Left lung (tissue), 10 donors: ENCODE measurements around the gene PLEKHD1. TPM values are rescaled to one million over a fixed set of nuclear protein-coding genes. Genes with fewer than 3 reads are reported as not detected.

Experiments
- ATAC-seq: fragments of 200-7000 bp; cut with Tn5 transposase; one replicate; pipeline ENCODE4 v1.9.1; 2020; ENCODE audit warnings: moderate library complexity
- DNase-seq, 4 donors: peaks; one replicate each; pipeline ENCODE4 v3.0.0-alpha.2; 2013 to 2020
- H3K27ac ChIP-seq, 2 donors: fragments of 200-600 bp; sonication (generic) in 1 of 2; one replicate each; pipeline versions ENCODE4 v1.5.0 to v1.8.0; 2020 to 2021
- H3K27me3 ChIP-seq, 2 donors: fragments of 200-600 bp; sonication (generic) in 1 of 2; one replicate each; pipeline versions ENCODE4 v1.5.0 to v1.8.0; 2020 to 2021
- H3K36me3 ChIP-seq, 2 donors: fragments of 200-600 bp; sonication (generic) in 1 of 2; one replicate each; pipeline versions ENCODE4 v1.5.0 to v1.8.0; 2020 to 2021
- H3K4me1 ChIP-seq, 2 donors: fragments of 200-600 bp; one replicate each; pipeline ENCODE4 v1.8.0; 2021
- H3K4me3 ChIP-seq, 2 donors: fragments of 200-600 bp; sonication (generic) in 1 of 2; one replicate each; pipeline versions ENCODE4 v1.5.0 to v1.8.0; 2020 to 2021; ENCODE audit warnings: mild to moderate bottlenecking in 1 of 2
- H3K9me3 ChIP-seq, 2 donors: fragments of 200-600 bp; sonication (generic) in 1 of 2; one replicate each; pipeline versions ENCODE4 v1.5.0 to v1.8.0; 2020 to 2021
- CTCF ChIP-seq, 2 donors: fragments of 200-600 bp; sonication (generic) in 1 of 2; IDR thresholded peaks; one replicate each; pipeline versions ENCODE4 v1.5.0 to v1.8.0; 2021; ENCODE audit warnings: antibody characterized with exemption in 2 of 2
- intact Hi-C, 2 donors: fragments of 100-400 bp; cut with DNase I; formaldehyde crosslinking; loops; one replicate each; pipeline versions ENCODE4 v1.11.2 to v1.14.2; 2022
- polyA plus RNA-seq, 6 donors: library from polyadenylated mRNA; unstranded; fragments of 120-200 nt; gene quantifications; one replicate each; pipeline ENCODE4 v1.2.1, GENCODE V29; 2013; ENCODE audit not compliant: insufficient read length in 6 of 6
- total RNA-seq, 2 donors: library from RNA; stranded (reverse); fragmentation: NEBNext Ultra II Directional; extraction: Animal tissue kit (Norgen Biotek cat#: 25700); gene quantifications; one replicate each; pipeline ENCODE4 v1.2.1, GENCODE V29; 2021
- donor health status: DM: no; HTN: yes; CAD: no.
- donor health status: DM: no; HTN: no; CAD: no.

PLEKHD1 gene
- total and polyA plus RNA-seq, 8 donors: 0.11 to 0.61 (median 0.18) TPM

- intact Hi-C loops: no loop called here
- H3K27me3 ChIP-seq: peaks cover 30 to 62% of the 10 kb centered on the region in 2 donors
Measured at GRCh38 chr14:69487226-69487625, 2.7 kb downstream of the PLEKHD1 start.

GRCh38 chr14:69487771-69488170 is 3.2 kb downstream of the PLEKHD1 start:
- intact Hi-C loops: no loop called here
- ATAC-seq (no peak), DNase-seq (no peak)
- Histone ChIP-seq H3K9me3 (no peaks in the 10 kb centered on the region), H3K36me3 (no peaks in the 10 kb centered on the region), H3K27me3 (peaks cover 29 to 57% of the 10 kb centered on the region in 2 donors), H3K27ac (no peak overlapping the region), H3K4me3 (no peak overlapping the region), H3K4me1 (peaks cover 13 to 19% of the 10 kb centered on the region in 2 donors)
- no peak for TF ChIP-seq CTCF (IDR thresholded peaks at IDR 0.05)

More at GRCh38 chr14:69487226-69487625, 2.7 kb downstream of the PLEKHD1 start:
- Histone ChIP-seq H3K27ac (no peak overlapping the region), H3K4me1 (peaks cover 13 to 19% of the 10 kb centered on the region in 2 donors), H3K9me3 (no peaks in the 10 kb centered on the region), H3K36me3 (no peaks in the 10 kb centered on the region), H3K4me3 (no peak overlapping the region)
- TF ChIP-seq CTCF (IDR thresholded peaks at IDR 0.05): no peak
- DNase-seq (no peak), ATAC-seq (no peak)

GRCh38 chr14:69489495-69489894 is 5.0 kb downstream of the PLEKHD1 start:
- no peaks in the 10 kb centered on the region for H3K9me3 ChIP-seq
- ATAC-seq (no peak), DNase-seq (no peak)
- H3K27me3 ChIP-seq: peaks cover 12 to 39% of the 10 kb centered on the region in 2 donors
- no peak overlapping the region for H3K4me3 ChIP-seq
- intact Hi-C loops: no loop called here
- no peaks in the 10 kb centered on the region for H3K36me3 ChIP-seq
- H3K4me1 ChIP-seq: peaks cover 3 to 7% of the 10 kb centered on the region in 2 donors
- no peak overlapping the region for H3K27ac ChIP-seq
- no peak for TF ChIP-seq CTCF (IDR thresholded peaks at IDR 0.05)

- H3K27me3 ChIP-seq: peaks cover 3 to 31% of the 10 kb centered on the region in 2 donors
- ATAC-seq (no peak), DNase-seq (no peak)
- intact Hi-C loops: no loop called here
- H3K4me3 ChIP-seq: no peak overlapping the region
- H3K4me1 ChIP-seq: no peaks in the 10 kb centered on the region
- H3K9me3 ChIP-seq: no peaks in the 10 kb centered on the region
- no peaks in the 10 kb centered on the region for H3K36me3 ChIP-seq
- no peak overlapping the region for H3K27ac ChIP-seq
- TF ChIP-seq CTCF (IDR thresholded peaks at IDR 0.05): no peak
Measured at GRCh38 chr14:69490219-69490918, 5.8 kb downstream of the PLEKHD1 start.

GRCh38 chr14:69491193-69491592 is 6.7 kb downstream of the PLEKHD1 start:
- H3K4me1 ChIP-seq: no peaks in the 10 kb centered on the region
- intact Hi-C loops: no loop called here
- H3K36me3 ChIP-seq: no peaks in the 10 kb centered on the region
- no peak for TF ChIP-seq CTCF (IDR thresholded peaks at IDR 0.05)
- H3K27me3 ChIP-seq: peaks cover 2 to 22% of the 10 kb centered on the region in 2 donors
- no peak overlapping the region for H3K27ac ChIP-seq
- H3K9me3 ChIP-seq: no peaks in the 10 kb centered on the region
- ATAC-seq (no peak), DNase-seq (no peak)
- no peak overlapping the region for H3K4me3 ChIP-seq
